HepG2 (cell line): ENCODE measurements around the gene EPS8L1.

ENCODE experiments used
- EZH2 ChIP-seq: conservative IDR thresholded peaks from 2 replicates; pipeline ENCODE4 v1.6.1; 2012; ENCODE audit warnings: mild to moderate bottlenecking, low read depth, low read length, moderate library complexity
- FOSL1 ChIP-seq: sonication (generic); formaldehyde crosslinking; IDR thresholded peaks from 2 replicates; pipeline ENCODE4 v1.9.0; 2021; ENCODE audit warnings: missing genetic modification reagents, borderline replicate concordance
- PCBP2 ChIP-seq: fragments of 200-400 bp; formaldehyde crosslinking; optimal IDR thresholded peaks from 2 replicates; pipeline ENCODE3; 2018; ENCODE audit warnings: low read length, low read depth; ENCODE audit not compliant: poor library complexity, severe bottlenecking
- PHF21A ChIP-seq: sonication (generic); formaldehyde crosslinking; IDR thresholded peaks from 2 replicates; pipeline ENCODE4 v1.5.0; 2020; ENCODE audit warnings: mild to moderate bottlenecking, missing genetic modification reagents
- TBP ChIP-seq: sonication (generic); formaldehyde crosslinking; IDR thresholded peaks from 2 replicates; pipeline ENCODE4 v1.5.0; 2020; ENCODE audit warnings: missing genetic modification reagents
- ZBTB8A ChIP-seq: sonication (generic); formaldehyde crosslinking; IDR thresholded peaks from 2 replicates; pipeline ENCODE4 v1.4.0; 2020; ENCODE audit warnings: mild to moderate bottlenecking, low read depth, missing genetic modification reagents, borderline replicate concordance
- TF ChIP-seq, protein P1 (sequence below), 2 experiments: sonication (generic) in 1 of 2; formaldehyde crosslinking in 1 of 2; IDR thresholded peaks; 2 replicates each; pipeline versions ENCODE4 v1.5.1 to v1.6.1; 2011 to 2020; ENCODE audit warnings: borderline replicate concordance in 1 of 2, low read depth in 1 of 2, low read length in 1 of 2, mild to moderate bottlenecking in 1 of 2, missing genetic modification reagents in 1 of 2, moderate library complexity in 1 of 2

DNA sequence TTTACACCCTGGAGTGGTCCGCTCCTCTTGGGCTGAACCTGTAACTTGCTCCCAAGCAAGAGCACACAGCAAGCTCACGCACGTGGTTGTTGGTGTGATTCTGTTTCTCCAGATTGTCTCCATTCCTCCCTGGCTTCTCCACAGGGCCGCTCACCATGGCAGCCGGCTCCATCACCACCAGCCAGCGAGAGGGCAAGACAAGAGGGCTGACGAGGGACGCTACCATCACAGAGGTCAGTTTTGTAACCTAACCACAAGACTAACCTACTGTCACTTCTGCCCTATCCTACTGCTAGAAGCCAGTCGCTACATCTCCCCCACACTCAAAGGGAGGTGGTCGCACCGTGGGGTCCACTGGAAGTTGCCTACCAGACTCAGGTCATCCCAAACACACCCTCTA lies 33.0 kb upstream of the EPS8L1 start:
- TF ChIP-seq TBP (CRISPR knock-in tag) (no peak), PCBP2 (no peak), EZH2 (no peak), FOSL1 (no peak), ZBTB8A (CRISPR knock-in tag) (no peak), PHF21A (CRISPR knock-in tag) (no peak)
- TF ChIP-seq, protein P1, sequence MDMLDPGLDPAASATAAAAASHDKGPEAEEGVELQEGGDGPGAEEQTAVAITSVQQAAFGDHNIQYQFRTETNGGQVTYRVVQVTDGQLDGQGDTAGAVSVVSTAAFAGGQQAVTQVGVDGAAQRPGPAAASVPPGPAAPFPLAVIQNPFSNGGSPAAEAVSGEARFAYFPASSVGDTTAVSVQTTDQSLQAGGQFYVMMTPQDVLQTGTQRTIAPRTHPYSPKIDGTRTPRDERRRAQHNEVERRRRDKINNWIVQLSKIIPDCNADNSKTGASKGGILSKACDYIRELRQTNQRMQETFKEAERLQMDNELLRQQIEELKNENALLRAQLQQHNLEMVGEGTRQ (IDR thresholded peaks at IDR 0.05; ENCODE audit: low read depth, low read length): no peak
- TF ChIP-seq, protein P1 (CRISPR knock-in tag; IDR thresholded peaks at IDR 0.05; ENCODE audit: borderline replicate concordance): no peak
